Suprapubic skin (tissue), 4 donors: Measurements from ENCODE around the gene SLC18B1. TPM values are rescaled to one million over a fixed set of nuclear protein-coding genes. Genes with fewer than 3 reads are reported as not detected.

Source experiments
- DNase-seq, 2 donors: peaks; one replicate each; pipeline ENCODE4 v3.0.0-alpha.2; 2019; ENCODE audit warnings: low spot score in 2 of 2
- H3K27ac ChIP-seq: fragments of 200-600 bp; sonication (generic); one replicate; pipeline ENCODE4 v1.5.1; 2019
- H3K27me3 ChIP-seq: fragments of 200-600 bp; sonication (generic); one replicate; pipeline ENCODE4 v1.5.1; 2019
- H3K36me3 ChIP-seq: fragments of 200-600 bp; sonication (generic); one replicate; pipeline ENCODE4 v1.5.1; 2019
- H3K4me1 ChIP-seq: fragments of 200-600 bp; sonication (generic); one replicate; pipeline ENCODE4 v1.5.1; 2019
- H3K4me3 ChIP-seq: fragments of 200-600 bp; sonication (generic); one replicate; pipeline ENCODE4 v1.5.1; 2019; ENCODE audit warnings: mild to moderate bottlenecking
- H3K9me3 ChIP-seq: fragments of 200-600 bp; sonication (generic); one replicate; pipeline ENCODE4 v1.5.1; 2019
- EP300 ChIP-seq: sonication (generic); formaldehyde crosslinking; IDR thresholded peaks from one replicate; pipeline ENCODE4 v1.6.1; 2017; ENCODE audit warnings: antibody characterized with exemption
- POLR2A ChIP-seq, 2 donors: fragments of 450-650 bp; IDR thresholded peaks; one replicate each; pipeline ENCODE4 v1.6.1; 2017; ENCODE audit warnings: antibody characterized with exemption in 2 of 2, mild to moderate bottlenecking in 2 of 2, moderate library complexity in 2 of 2
- POLR2AphosphoS5 ChIP-seq, 3 donors: sonication (generic); formaldehyde crosslinking; IDR thresholded peaks; one replicate each; pipeline ENCODE4 v1.6.1; 2017; ENCODE audit warnings: antibody characterized with exemption in 3 of 3
- WGBS: methylation state at CpG from one replicate; pipeline ENCODE4 v1.1.5; 2018; 5-methylcytosine and 5-hydroxymethylcytosine counted together
- total RNA-seq, 4 donors: library from RNA; depleted of rRNA; stranded (reverse); fragments of >200 nt; gene quantifications; one replicate each; pipeline ENCODE4 v1.1.0, GENCODE V29; 2016
- TF ChIP-seq, protein P1 (sequence below), 2 donors: fragments of 200-600 bp in 1 of 2; fragments of 450-650 bp in 1 of 2; sonication (generic) in 1 of 2; IDR thresholded peaks; one replicate each; pipeline ENCODE4 v1.5.1; 2016 to 2019; ENCODE audit warnings: antibody characterized with exemption in 2 of 2, mild to moderate bottlenecking in 1 of 2, moderate library complexity in 1 of 2

The SLC18B1 gene
- total RNA-seq, 4 donors from 2014 or later = 8.4 to 11.2 (median 9.9) TPM

- Histone ChIP-seq H3K4me3 (no peak overlapping the region), H3K36me3 (no peaks in the 10 kb centered on the region), H3K9me3 (no peaks in the 10 kb centered on the region), H3K27me3 (no peaks in the 10 kb centered on the region), H3K27ac (no peak overlapping the region), H3K4me1 (peaks cover 3% of the 10 kb centered on the region)
- no peak for DNase-seq
- 41% methylated on average over 1 of the region's 1 CpG for WGBS
- TF ChIP-seq, protein P1, sequence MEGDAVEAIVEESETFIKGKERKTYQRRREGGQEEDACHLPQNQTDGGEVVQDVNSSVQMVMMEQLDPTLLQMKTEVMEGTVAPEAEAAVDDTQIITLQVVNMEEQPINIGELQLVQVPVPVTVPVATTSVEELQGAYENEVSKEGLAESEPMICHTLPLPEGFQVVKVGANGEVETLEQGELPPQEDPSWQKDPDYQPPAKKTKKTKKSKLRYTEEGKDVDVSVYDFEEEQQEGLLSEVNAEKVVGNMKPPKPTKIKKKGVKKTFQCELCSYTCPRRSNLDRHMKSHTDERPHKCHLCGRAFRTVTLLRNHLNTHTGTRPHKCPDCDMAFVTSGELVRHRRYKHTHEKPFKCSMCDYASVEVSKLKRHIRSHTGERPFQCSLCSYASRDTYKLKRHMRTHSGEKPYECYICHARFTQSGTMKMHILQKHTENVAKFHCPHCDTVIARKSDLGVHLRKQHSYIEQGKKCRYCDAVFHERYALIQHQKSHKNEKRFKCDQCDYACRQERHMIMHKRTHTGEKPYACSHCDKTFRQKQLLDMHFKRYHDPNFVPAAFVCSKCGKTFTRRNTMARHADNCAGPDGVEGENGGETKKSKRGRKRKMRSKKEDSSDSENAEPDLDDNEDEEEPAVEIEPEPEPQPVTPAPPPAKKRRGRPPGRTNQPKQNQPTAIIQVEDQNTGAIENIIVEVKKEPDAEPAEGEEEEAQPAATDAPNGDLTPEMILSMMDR (IDR thresholded peaks at IDR 0.05) = no peak
- TF ChIP-seq POLR2AphosphoS5 (IDR thresholded peaks at IDR 0.05) = no peak
- no peak for TF ChIP-seq POLR2A (IDR thresholded peaks at IDR 0.05)
- no peak for TF ChIP-seq EP300
Observed at GRCh38 chr6:132736239-132736638, 62.2 kb downstream of the SLC18B1 start.

GRCh38 chr6:132734694-132735236, 63.7 kb downstream of the SLC18B1 start:
- H3K27ac ChIP-seq = no peak overlapping the region
- no peaks in the 10 kb centered on the region for H3K36me3 ChIP-seq
- TF ChIP-seq, protein P1 (IDR thresholded peaks at IDR 0.05) = no peak
- TF ChIP-seq POLR2AphosphoS5 (IDR thresholded peaks at IDR 0.05) (peak in 1 of 3 donors; percentile 53), POLR2A (IDR thresholded peaks at IDR 0.05) (no peak), EP300 (no peak)
- no peak for DNase-seq
- H3K9me3 ChIP-seq = no peaks in the 10 kb centered on the region
- H3K27me3 ChIP-seq = no peaks in the 10 kb centered on the region
- H3K4me1 ChIP-seq = peaks cover 3% of the 10 kb centered on the region
- 21% methylated on average over 3 of the region's 3 CpGs for WGBS
- no peak overlapping the region for H3K4me3 ChIP-seq

DNA sequence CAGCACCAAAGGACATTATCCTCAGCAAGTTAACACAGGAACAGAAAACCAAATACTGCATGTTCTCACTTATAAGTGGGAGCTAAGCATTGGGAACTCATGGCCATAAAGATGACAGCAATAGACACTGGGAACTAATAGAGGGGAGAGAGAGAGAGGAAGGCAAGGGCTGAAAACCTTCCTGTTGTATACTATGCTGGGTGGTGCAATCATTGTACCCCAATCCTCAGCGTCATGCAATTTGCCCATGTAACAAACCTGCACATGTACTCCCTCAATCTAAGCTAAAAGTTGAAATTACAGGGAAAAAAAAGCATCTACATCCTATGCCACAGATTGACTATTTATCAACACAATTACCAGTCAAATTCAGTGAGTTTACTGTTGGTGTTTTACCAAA, 64.6 kb downstream of the SLC18B1 start:
- TF ChIP-seq POLR2A (IDR thresholded peaks at IDR 0.05) = no peak
- TF ChIP-seq, protein P1 (IDR thresholded peaks at IDR 0.05) = no peak
- no peak for TF ChIP-seq POLR2AphosphoS5 (IDR thresholded peaks at IDR 0.05)
- no peak for TF ChIP-seq EP300
- Histone ChIP-seq H3K27me3 (no peaks in the 10 kb centered on the region), H3K27ac (no peak overlapping the region), H3K9me3 (no peaks in the 10 kb centered on the region), H3K4me3 (no peak overlapping the region), H3K4me1 (peaks cover 3% of the 10 kb centered on the region), H3K36me3 (no peaks in the 10 kb centered on the region)
- no peak for DNase-seq
- WGBS = 86% methylated on average over 1 of the region's 1 CpG

GRCh38 chr6:132733283-132733682, 65.2 kb downstream of the SLC18B1 start:
- WGBS = 78% methylated on average over 2 of the region's 2 CpGs
- H3K4me3 ChIP-seq = no peak overlapping the region

GRCh38 chr6:132731086-132731485, 67.4 kb downstream of the SLC18B1 start:
- Histone ChIP-seq H3K4me3 (no peak overlapping the region), H3K27ac (no peak overlapping the region), H3K36me3 (no peaks in the 10 kb centered on the region), H3K27me3 (no peaks in the 10 kb centered on the region), H3K4me1 (peaks cover 3% of the 10 kb centered on the region), H3K9me3 (no peaks in the 10 kb centered on the region)
- no peak for DNase-seq
- WGBS = 92% methylated on average over 2 of the region's 2 CpGs
- TF ChIP-seq POLR2A (IDR thresholded peaks at IDR 0.05) (no peak), POLR2AphosphoS5 (IDR thresholded peaks at IDR 0.05) (no peak), EP300 (no peak)
- TF ChIP-seq, protein P1 (IDR thresholded peaks at IDR 0.05) = no peak

More at GRCh38 chr6:132733283-132733682, 65.2 kb downstream of the SLC18B1 start:
- Histone ChIP-seq H3K36me3 (no peaks in the 10 kb centered on the region), H3K4me1 (peaks cover 3% of the 10 kb centered on the region), H3K9me3 (no peaks in the 10 kb centered on the region), H3K27ac (no peak overlapping the region), H3K27me3 (no peaks in the 10 kb centered on the region)
- TF ChIP-seq, protein P1 (IDR thresholded peaks at IDR 0.05) = no peak
- TF ChIP-seq POLR2A (IDR thresholded peaks at IDR 0.05) = no peak
- no peak for TF ChIP-seq EP300
- no peak for TF ChIP-seq POLR2AphosphoS5 (IDR thresholded peaks at IDR 0.05)
- no peak for DNase-seq
